Vagina (tissue), 2 donors: ENCODE measurements around the gene SYTL3.

Experiments used
- POLR2AphosphoS5 ChIP-seq, 2 donors: sonication (generic); formaldehyde crosslinking; IDR thresholded peaks; one replicate each; pipeline ENCODE4 v1.9.0; 2017; ENCODE audit warnings: antibody characterized with exemption in 2 of 2, mild to moderate bottlenecking in 2 of 2, low read depth in 1 of 2; ENCODE audit not compliant: insufficient read depth in 1 of 2
- TF ChIP-seq, protein P1 (sequence below), 3 experiments: fragments of 450-650 bp in 2 of 3; fragments of 200-600 bp in 1 of 3; sonication (generic) in 1 of 3; IDR thresholded peaks; one replicate each; pipeline ENCODE4 v1.5.1; 2017 to 2019; ENCODE audit warnings: antibody characterized with exemption in 3 of 3, mild to moderate bottlenecking in 2 of 3, moderate library complexity in 2 of 3

DNA sequence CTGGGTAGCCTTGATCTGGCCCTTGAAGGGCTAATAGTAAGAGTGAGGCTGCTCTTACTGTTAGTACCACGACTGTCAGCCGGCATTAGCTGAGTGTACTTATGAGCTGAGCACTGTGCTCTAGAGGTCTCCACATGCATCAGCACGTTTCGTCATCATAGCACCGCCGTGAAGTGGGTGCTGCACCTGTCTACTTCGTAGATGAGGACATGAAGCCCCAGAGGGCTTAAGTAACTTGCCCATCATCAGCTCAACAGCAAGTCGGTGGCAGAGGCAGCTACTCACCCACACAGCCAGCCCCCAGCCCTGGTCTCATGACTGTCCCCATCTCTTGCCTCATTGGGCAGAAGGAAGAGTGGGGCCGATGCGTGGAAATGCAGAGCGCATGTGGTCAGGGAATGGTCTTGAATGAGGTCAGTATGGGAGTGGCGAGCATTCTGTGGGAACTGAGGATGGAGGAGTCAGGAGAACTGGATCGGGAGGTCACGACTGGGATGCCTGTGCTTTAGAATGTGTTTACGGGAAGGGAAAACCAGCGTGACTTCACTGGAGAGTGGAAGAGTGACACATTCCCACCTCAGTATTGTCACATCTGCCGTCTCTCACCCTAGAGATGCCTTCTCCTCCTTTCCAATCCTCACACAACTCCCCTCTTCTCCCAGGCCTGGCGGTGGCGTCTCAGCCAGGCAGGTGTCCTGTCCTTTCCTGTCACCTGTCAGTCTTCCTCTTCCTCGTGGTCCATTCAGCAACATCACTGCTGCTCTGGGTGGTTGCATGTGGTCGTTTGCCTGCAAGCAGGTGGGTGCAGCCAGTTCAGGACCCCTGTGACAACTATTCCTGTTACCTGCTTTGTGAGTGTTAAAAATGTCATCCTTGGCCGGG is 6.0 kb downstream of the SYTL3 start:
- TF ChIP-seq, protein P1, sequence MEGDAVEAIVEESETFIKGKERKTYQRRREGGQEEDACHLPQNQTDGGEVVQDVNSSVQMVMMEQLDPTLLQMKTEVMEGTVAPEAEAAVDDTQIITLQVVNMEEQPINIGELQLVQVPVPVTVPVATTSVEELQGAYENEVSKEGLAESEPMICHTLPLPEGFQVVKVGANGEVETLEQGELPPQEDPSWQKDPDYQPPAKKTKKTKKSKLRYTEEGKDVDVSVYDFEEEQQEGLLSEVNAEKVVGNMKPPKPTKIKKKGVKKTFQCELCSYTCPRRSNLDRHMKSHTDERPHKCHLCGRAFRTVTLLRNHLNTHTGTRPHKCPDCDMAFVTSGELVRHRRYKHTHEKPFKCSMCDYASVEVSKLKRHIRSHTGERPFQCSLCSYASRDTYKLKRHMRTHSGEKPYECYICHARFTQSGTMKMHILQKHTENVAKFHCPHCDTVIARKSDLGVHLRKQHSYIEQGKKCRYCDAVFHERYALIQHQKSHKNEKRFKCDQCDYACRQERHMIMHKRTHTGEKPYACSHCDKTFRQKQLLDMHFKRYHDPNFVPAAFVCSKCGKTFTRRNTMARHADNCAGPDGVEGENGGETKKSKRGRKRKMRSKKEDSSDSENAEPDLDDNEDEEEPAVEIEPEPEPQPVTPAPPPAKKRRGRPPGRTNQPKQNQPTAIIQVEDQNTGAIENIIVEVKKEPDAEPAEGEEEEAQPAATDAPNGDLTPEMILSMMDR (IDR thresholded peaks at IDR 0.05) = no peak
- TF ChIP-seq POLR2AphosphoS5 (IDR thresholded peaks at IDR 0.05; ENCODE audit: insufficient read depth in 1 of 2, low read depth in 1 of 2) = no peak
